Body of pancreas (tissue), 4 donors: ENCODE results near the gene PRKCSH. TPM values are rescaled to one million over a fixed set of nuclear protein-coding genes. Genes with fewer than 3 reads are reported as not detected.

Experiments used
- ATAC-seq: fragments of 150-250 bp; one replicate; pipeline ENCODE4 v1.9.1; 2016
- DNase-seq, 4 donors: peaks; one replicate each; pipeline ENCODE4 v3.0.0-alpha.2; 2019
- H3K27ac ChIP-seq, 4 donors: fragments of 200-600 bp; sonication (generic); 1 replicate in 3 of 4; 2 replicates in 1 of 4; pipeline versions ENCODE4 v1.5.1 to v1.6.1; 2016 to 2019; ENCODE audit warnings: mild to moderate bottlenecking in 1 of 4, mixed read lengths in 1 of 4, moderate library complexity in 1 of 4
- H3K27me3 ChIP-seq, 2 donors: fragments of 200-600 bp; sonication (generic); one replicate each; pipeline ENCODE4 v1.6.0; 2016; ENCODE audit warnings: mild to moderate bottlenecking in 1 of 2
- H3K36me3 ChIP-seq, 2 donors: fragments of 200-600 bp; sonication (generic); replicated peaks in 1 of 2; 2 replicates each; pipeline ENCODE4 v1.5.1; 2016; ENCODE audit warnings: low read depth in 2 of 2; ENCODE audit not compliant: insufficient read depth in 1 of 2
- H3K4me1 ChIP-seq: fragments of 200-600 bp; sonication (generic); one replicate; pipeline ENCODE4 v1.6.0; 2016
- H3K4me3 ChIP-seq, 2 donors: fragments of 200-600 bp; sonication (generic); 1 replicate in 1 of 2; 2 replicates in 1 of 2; pipeline ENCODE4 v1.5.1; 2016 to 2019
- H3K9me3 ChIP-seq, 3 donors: fragments of 200-600 bp; sonication (generic); 1 replicate in 2 of 3; 2 replicates in 1 of 3; pipeline ENCODE4 v1.5.1; 2016
- POLR2A ChIP-seq, 3 donors: fragments of 450-650 bp; IDR thresholded peaks; one replicate each; pipeline ENCODE4 v1.6.1; 2016; ENCODE audit warnings: antibody characterized with exemption in 3 of 3, mild to moderate bottlenecking in 2 of 3
- WGBS, 2 donors: methylation state at CpG; one replicate each; pipeline ENCODE4 v1.1.5; 2017; 5-methylcytosine and 5-hydroxymethylcytosine counted together
- intact Hi-C: fragments of 100-400 bp; cut with DNase I; formaldehyde crosslinking; loops from one replicate; pipeline ENCODE4 v1.15.1; 2023
- total RNA-seq, 2 donors: library from RNA; depleted of rRNA; stranded (reverse); fragments of >200 nt; gene quantifications; one replicate each; pipeline ENCODE4 v1.1.0, GENCODE V29; 2016
- TF ChIP-seq, protein P1 (sequence below), 7 experiments: fragments of 450-650 bp in 4 of 7; fragments of 200-600 bp in 3 of 7; sonication (generic) in 3 of 7; IDR thresholded peaks; one replicate each; pipeline ENCODE4 v1.5.1; 2016 to 2019; ENCODE audit warnings: antibody characterized with exemption in 7 of 7

Gene PRKCSH
- total RNA-seq, 2 donors from 2014 or later, result 134 to 194 TPM

DNA sequence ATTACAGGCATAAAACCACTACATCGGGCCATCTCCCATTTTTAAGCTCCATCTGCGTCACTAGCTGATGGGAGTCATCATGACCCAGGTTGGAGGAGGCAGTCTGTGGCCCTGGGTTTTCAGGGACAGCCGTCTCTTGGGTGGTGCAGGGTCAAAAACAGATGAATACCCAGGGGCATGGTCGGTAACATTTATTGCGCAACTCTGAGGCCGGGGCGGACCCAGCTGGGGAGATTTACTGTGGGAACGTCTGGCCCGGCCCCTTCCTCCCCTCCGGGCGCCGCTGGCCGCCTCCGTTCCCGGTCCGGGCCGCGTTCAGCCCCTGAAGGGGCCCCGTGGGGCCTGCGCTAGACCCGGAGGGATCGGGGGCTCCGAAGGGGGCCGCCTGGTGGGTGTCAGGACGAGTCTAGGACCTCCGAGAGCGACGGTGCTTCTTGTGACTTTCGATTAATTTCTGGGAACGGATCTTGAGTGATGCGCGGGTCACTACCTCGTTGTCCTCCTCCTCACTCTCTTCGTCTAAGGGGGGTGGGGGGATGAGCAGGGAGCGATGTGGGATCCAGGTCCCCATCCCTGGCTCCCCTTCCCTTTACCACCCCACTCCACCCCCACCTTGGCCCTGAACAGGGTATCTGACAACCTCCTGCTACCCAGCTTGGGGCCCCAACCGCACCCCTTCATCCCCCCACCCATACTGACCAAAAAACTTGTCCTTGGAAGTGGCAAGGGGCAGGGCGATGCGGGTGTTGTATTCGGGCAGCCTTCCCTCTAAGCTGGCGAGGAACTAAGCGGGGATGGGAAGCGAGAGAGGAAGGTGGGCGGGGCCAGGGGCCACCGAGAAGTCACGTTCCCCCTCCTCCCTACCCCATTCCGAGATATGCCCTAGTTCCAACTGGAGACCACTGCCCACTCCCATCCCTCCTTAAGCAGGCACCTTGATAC, 14.7 kb upstream of the PRKCSH start:
- peak in 3 of 4 donors; percentile 16 to 33 (median 29) for DNase-seq
- Histone ChIP-seq H3K36me3 (no peaks in the 10 kb centered on the region), H3K4me1 (peaks cover 44% of the 10 kb centered on the region), H3K9me3 (no peaks in the 10 kb centered on the region), H3K27ac (no peak overlapping the region), H3K4me3 (no peak overlapping the region), H3K27me3 (no peaks in the 10 kb centered on the region)
- intact Hi-C loops, result no loop called here
- 29 to 60% methylated on average over 18 to 45 of the region's 46 CpGs for WGBS, 2 donors
- no peak for ATAC-seq
- TF ChIP-seq, protein P1, sequence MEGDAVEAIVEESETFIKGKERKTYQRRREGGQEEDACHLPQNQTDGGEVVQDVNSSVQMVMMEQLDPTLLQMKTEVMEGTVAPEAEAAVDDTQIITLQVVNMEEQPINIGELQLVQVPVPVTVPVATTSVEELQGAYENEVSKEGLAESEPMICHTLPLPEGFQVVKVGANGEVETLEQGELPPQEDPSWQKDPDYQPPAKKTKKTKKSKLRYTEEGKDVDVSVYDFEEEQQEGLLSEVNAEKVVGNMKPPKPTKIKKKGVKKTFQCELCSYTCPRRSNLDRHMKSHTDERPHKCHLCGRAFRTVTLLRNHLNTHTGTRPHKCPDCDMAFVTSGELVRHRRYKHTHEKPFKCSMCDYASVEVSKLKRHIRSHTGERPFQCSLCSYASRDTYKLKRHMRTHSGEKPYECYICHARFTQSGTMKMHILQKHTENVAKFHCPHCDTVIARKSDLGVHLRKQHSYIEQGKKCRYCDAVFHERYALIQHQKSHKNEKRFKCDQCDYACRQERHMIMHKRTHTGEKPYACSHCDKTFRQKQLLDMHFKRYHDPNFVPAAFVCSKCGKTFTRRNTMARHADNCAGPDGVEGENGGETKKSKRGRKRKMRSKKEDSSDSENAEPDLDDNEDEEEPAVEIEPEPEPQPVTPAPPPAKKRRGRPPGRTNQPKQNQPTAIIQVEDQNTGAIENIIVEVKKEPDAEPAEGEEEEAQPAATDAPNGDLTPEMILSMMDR (IDR thresholded peaks at IDR 0.05), result no peak
- no peak for TF ChIP-seq POLR2A (IDR thresholded peaks at IDR 0.05)

DNA sequence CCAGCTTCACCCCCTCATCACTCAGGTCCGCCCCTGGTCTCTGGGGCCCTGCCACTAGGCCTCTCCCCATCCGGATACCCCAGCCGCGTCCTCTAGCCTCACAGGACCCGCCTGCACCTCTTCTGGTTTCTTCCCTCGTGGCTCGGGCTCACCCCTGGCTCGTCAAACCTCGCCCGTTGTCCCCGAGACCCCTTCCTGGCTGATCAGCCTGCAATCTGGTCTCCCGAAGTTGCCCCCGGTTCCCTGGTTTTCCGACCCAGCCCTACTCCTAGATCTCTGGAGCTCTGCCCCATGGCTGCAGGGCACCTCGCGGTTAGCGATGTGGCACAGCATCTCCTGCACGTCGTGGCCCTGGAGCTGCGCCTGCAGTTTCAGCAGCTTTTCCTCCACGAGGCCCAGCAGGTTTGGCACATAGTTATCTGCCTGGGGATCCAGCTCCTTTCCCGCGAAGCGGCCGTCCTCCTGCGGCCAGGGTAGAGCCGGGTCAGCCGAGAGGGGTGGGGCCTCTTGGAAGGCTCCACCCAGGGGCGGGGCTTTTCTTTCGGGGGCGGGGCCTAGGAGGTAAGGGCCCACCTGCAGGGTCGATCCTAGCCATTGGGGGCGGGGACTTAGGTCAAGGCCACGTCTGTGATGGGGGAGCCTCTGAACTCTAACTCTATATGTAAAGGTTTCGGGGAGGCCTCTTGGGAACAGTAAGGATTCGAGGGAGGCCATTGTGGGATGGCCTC, 13.9 kb upstream of the PRKCSH start:
- peak overlapping the region in 2 of 4 donors; percentile 46 to 50 for H3K27ac ChIP-seq
- TF ChIP-seq POLR2A (IDR thresholded peaks at IDR 0.05), result no peak
- TF ChIP-seq, protein P1 (IDR thresholded peaks at IDR 0.05), result no peak
- DNase-seq (peak; percentile 22 to 50 (median 38)), ATAC-seq (peak; percentile 8)
- intact Hi-C loops, result no loop called here
- WGBS, 2 donors, result 29 to 65% methylated on average over 21 to 34 of the region's 36 CpGs
- no peaks in the 10 kb centered on the region for H3K27me3 ChIP-seq
- no peaks in the 10 kb centered on the region for H3K9me3 ChIP-seq
- H3K4me1 ChIP-seq, result peaks cover 44% of the 10 kb centered on the region
- no peak overlapping the region for H3K4me3 ChIP-seq
- H3K36me3 ChIP-seq, result no peaks in the 10 kb centered on the region

DNA sequence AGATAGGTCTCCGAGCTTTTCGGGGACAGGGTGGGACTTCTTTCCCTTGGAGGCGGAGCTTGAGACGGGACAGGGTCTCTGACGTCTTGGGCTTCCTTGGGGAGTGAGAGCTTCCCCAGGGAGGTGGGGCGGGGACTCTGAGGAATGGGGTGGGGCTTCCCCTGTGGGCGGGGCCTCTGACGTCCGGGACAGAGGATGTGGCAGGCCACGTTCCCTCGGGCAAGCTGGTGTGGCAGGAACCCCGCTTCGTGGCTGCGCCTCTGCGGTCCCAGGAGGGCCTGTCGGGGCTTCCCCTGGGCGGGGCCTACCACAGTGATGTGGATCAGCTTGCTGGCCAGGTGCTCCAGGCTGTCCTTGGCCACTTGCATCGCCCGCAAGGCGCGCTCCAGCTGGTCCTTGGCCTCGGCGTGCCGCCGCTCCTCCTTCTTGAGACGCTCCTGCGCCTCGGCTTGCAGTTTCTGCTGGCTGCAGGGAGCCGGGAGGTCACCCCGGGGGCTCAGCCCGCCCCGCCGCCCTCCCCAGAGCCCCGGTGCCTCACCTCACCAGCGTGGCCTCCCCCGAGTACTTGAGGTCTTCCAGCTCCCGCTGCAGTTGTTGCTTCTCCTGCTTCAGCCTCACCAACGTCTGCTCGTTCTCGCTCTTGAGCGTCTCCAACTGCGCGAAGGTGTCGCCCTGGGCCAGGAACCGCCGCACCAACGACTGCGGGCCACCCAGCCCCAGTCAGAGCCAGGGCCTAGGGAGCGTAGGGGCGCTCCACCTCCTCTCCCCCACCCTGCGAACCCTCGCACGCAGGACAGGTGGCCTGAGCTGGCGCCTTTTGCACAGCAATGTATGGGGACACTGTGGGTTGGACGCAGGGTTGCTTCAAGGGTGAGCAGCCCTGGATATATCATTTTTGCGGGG, 13.0 kb upstream of the PRKCSH start:
- intact Hi-C loops, result no loop called here
- Histone ChIP-seq H3K4me1 (peaks cover 44% of the 10 kb centered on the region), H3K9me3 (no peaks in the 10 kb centered on the region), H3K27ac (peak overlapping the region in 2 of 4 donors; percentile 46 to 50), H3K27me3 (no peaks in the 10 kb centered on the region), H3K36me3 (no peaks in the 10 kb centered on the region), H3K4me3 (no peak overlapping the region)
- peak; percentile 78 to 86 (median 82) for DNase-seq
- WGBS, 2 donors, result 19 to 50% methylated on average over 1 to 52 of the region's 56 CpGs
- TF ChIP-seq, protein P1 (IDR thresholded peaks at IDR 0.05), result no peak
- peak in 2 of 3 donors; percentile 19 to 43 for TF ChIP-seq POLR2A (IDR thresholded peaks at IDR 0.05)
- ATAC-seq, result peak; percentile 49

DNA sequence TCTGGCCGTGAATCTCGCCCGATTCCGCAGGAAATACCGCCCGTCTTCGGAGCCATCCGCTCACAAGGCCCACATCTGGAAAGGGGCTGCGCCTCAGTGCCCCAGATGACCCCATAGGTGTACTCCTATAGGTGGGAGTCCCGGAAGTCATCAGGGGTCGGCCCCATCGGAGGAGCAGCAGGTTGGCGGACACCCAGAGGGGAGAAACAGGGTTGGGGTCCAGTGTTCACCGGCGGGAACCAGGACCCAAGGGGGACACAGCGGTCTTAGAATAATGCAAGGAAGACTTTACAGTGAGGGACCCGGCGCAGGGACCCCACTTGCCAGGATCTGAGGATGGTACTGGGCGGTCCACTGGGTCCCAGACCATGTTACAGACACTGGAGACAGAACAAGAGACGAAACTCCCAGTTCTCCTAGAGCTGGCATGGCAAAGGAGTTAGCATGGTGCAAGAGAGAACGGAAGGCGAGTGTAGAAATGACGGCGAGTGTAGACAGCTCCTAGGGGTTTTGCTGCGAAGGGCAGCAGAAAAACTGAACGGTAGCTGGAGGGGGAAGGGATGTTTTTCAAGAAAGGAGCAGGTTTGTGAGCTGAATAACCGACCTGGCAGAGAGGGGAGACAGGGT, 12.2 kb upstream of the PRKCSH start:
- TF ChIP-seq, protein P1 (IDR thresholded peaks at IDR 0.05), result no peak
- TF ChIP-seq POLR2A (IDR thresholded peaks at IDR 0.05), result no peak
- Histone ChIP-seq H3K27ac (no peak overlapping the region), H3K4me1 (peaks cover 44% of the 10 kb centered on the region), H3K9me3 (no peaks in the 10 kb centered on the region), H3K27me3 (no peaks in the 10 kb centered on the region), H3K4me3 (no peak overlapping the region), H3K36me3 (no peaks in the 10 kb centered on the region)
- ATAC-seq (no peak), DNase-seq (no peak)
- intact Hi-C loops, result no loop called here
- WGBS, 2 donors, result 59 to 70% methylated on average over 19 to 25 of the region's 27 CpGs
